ENCODE results near the gene UXS1.

DNA sequence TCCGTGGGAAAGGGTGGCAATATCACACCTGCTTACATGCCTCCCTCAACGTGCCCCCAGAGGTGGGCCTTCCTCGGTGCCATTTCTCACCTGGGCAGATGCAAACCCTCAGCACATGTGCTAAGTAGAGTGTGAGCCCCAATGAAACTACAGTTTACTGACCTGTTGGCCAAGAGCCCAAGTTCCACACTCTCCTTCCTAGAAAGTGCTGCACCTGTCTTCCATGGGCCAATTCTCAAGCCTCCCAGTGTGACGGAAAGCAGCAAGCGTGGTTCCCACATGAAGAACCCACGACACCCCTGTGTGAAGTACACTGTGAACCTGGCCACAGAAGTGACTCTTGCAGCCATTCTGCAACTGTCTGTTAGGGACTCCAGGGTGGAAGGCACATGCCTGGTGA, 73.7 kb downstream of the UXS1 start:
- TF ChIP-seq, protein P1, sequence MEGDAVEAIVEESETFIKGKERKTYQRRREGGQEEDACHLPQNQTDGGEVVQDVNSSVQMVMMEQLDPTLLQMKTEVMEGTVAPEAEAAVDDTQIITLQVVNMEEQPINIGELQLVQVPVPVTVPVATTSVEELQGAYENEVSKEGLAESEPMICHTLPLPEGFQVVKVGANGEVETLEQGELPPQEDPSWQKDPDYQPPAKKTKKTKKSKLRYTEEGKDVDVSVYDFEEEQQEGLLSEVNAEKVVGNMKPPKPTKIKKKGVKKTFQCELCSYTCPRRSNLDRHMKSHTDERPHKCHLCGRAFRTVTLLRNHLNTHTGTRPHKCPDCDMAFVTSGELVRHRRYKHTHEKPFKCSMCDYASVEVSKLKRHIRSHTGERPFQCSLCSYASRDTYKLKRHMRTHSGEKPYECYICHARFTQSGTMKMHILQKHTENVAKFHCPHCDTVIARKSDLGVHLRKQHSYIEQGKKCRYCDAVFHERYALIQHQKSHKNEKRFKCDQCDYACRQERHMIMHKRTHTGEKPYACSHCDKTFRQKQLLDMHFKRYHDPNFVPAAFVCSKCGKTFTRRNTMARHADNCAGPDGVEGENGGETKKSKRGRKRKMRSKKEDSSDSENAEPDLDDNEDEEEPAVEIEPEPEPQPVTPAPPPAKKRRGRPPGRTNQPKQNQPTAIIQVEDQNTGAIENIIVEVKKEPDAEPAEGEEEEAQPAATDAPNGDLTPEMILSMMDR (IDR thresholded peaks at IDR 0.05), result no peak
- no peak for TF ChIP-seq EZH2 (IDR thresholded peaks at IDR 0.05; ENCODE audit: borderline replicate concordance, insufficient read depth, low read depth, low read length, poor library complexity, severe bottlenecking)
